ENCODE data around the gene KCNT1.

KCNT1 gene

GRCh38 chr9:135734616-135735144 lies 32.7 kb downstream of the KCNT1 start:
- peaks cover 18% of the 10 kb centered on the region for H3K27me3 ChIP-seq (ENCODE audit: insufficient read depth, low read length)
- no peak overlapping the region for H3K4me3 ChIP-seq (ENCODE audit: low read length)
- H3K9ac ChIP-seq (ENCODE audit: low read depth, low read length), result no peak overlapping the region
- peaks cover 4% of the 10 kb centered on the region; the same call in 1 of the 2 replicates for H3K9me3 ChIP-seq (ENCODE audit: insufficient read depth, low read depth, low read length)
- H3K27ac ChIP-seq (ENCODE audit: low read length), result no peak overlapping the region
- H3K36me3 ChIP-seq (ENCODE audit: insufficient read depth, low read depth, low read length), result no peaks in the 10 kb centered on the region
- no peaks in the 10 kb centered on the region; the same call in 1 of the 2 replicates for H3K4me1 ChIP-seq (ENCODE audit: insufficient read depth, low read length)

DNA sequence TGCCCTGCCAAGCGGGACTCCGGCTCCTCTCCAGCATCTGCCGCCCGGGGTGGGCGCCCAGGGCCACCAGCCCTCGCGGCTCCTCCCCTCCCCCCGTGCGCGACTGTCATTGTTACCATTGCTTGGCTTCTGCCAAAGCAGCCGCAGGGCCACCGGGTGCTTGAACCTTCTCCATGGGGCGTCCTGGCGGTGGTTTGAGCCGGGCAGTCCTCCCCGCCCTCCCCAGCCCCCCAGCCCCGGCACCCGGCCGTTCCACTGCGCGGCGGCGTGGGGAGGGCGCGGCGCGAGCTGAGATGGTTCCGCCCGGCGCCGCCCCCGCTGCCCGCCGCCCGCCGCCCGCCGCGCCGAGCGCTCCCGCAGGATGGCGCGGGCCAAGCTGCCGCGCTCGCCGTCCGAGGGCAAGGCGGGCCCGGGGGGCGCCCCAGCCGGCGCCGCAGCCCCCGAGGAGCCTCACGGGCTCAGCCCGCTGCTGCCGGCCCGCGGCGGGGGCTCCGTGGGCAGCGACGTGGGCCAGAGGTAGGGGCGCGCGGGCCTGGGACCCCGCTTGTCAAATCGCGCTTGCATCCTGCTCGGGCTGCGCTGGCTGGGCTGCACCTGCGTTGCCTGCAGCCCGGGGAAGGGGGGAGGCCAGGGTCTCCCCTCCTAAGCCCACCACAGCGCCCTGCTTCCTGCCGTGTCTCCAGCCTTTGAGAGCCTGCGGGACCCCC lies 34.4 kb downstream of the KCNT1 start:
- H3K36me3 ChIP-seq (ENCODE audit: insufficient read depth, low read depth, low read length), result no peaks in the 10 kb centered on the region
- no peak overlapping the region for H3K9ac ChIP-seq (ENCODE audit: low read depth, low read length)
- H3K27ac ChIP-seq (ENCODE audit: low read length), result no peak overlapping the region
- no peak overlapping the region for H3K4me3 ChIP-seq (ENCODE audit: low read length)
- H3K4me1 ChIP-seq (ENCODE audit: insufficient read depth, low read length), result no peaks in the 10 kb centered on the region; the same call in 1 of the 2 replicates
- H3K27me3 ChIP-seq (ENCODE audit: insufficient read depth, low read length), result peaks cover 18% of the 10 kb centered on the region
- peaks cover 3% of the 10 kb centered on the region; the same call in 1 of the 2 replicates for H3K9me3 ChIP-seq (ENCODE audit: insufficient read depth, low read depth, low read length)

GRCh38 chr9:135736979-135737839 lies 35.2 kb downstream of the KCNT1 start:
- Histone ChIP-seq H3K9me3 (ENCODE audit: insufficient read depth, low read depth, low read length) (no peaks in the 10 kb centered on the region), H3K27me3 (ENCODE audit: insufficient read depth, low read length) (peaks cover 18% of the 10 kb centered on the region), H3K9ac (ENCODE audit: low read depth, low read length) (no peak overlapping the region), H3K27ac (ENCODE audit: low read length) (no peak overlapping the region), H3K4me1 (ENCODE audit: insufficient read depth, low read length) (no peaks in the 10 kb centered on the region; the same call in 1 of the 2 replicates), H3K36me3 (ENCODE audit: insufficient read depth, low read depth, low read length) (no peaks in the 10 kb centered on the region), H3K4me3 (ENCODE audit: low read length) (no peak overlapping the region)

GRCh38 chr9:135737840-135738521 lies 36.0 kb downstream of the KCNT1 start:
- Histone ChIP-seq H3K4me1 (ENCODE audit: insufficient read depth, low read length) (no peaks in the 10 kb centered on the region; the same call in 1 of the 2 replicates), H3K36me3 (ENCODE audit: insufficient read depth, low read depth, low read length) (no peaks in the 10 kb centered on the region), H3K27me3 (ENCODE audit: insufficient read depth, low read length) (peaks cover 18% of the 10 kb centered on the region), H3K9ac (ENCODE audit: low read depth, low read length) (no peak overlapping the region), H3K9me3 (ENCODE audit: insufficient read depth, low read depth, low read length) (no peaks in the 10 kb centered on the region), H3K27ac (ENCODE audit: low read length) (no peak overlapping the region), H3K4me3 (ENCODE audit: low read length) (no peak overlapping the region)

- Histone ChIP-seq H3K27ac (ENCODE audit: low read length) (no peak overlapping the region), H3K4me3 (ENCODE audit: low read length) (no peak overlapping the region), H3K4me1 (ENCODE audit: insufficient read depth, low read length) (no peaks in the 10 kb centered on the region; the same call in 1 of the 2 replicates), H3K36me3 (ENCODE audit: insufficient read depth, low read depth, low read length) (no peaks in the 10 kb centered on the region), H3K9ac (ENCODE audit: low read depth, low read length) (no peak overlapping the region), H3K27me3 (ENCODE audit: insufficient read depth, low read length) (peaks cover 18% of the 10 kb centered on the region), H3K9me3 (ENCODE audit: insufficient read depth, low read depth, low read length) (no peaks in the 10 kb centered on the region)
Observed at GRCh38 chr9:135739271-135740220, 37.6 kb downstream of the KCNT1 start.

DNA sequence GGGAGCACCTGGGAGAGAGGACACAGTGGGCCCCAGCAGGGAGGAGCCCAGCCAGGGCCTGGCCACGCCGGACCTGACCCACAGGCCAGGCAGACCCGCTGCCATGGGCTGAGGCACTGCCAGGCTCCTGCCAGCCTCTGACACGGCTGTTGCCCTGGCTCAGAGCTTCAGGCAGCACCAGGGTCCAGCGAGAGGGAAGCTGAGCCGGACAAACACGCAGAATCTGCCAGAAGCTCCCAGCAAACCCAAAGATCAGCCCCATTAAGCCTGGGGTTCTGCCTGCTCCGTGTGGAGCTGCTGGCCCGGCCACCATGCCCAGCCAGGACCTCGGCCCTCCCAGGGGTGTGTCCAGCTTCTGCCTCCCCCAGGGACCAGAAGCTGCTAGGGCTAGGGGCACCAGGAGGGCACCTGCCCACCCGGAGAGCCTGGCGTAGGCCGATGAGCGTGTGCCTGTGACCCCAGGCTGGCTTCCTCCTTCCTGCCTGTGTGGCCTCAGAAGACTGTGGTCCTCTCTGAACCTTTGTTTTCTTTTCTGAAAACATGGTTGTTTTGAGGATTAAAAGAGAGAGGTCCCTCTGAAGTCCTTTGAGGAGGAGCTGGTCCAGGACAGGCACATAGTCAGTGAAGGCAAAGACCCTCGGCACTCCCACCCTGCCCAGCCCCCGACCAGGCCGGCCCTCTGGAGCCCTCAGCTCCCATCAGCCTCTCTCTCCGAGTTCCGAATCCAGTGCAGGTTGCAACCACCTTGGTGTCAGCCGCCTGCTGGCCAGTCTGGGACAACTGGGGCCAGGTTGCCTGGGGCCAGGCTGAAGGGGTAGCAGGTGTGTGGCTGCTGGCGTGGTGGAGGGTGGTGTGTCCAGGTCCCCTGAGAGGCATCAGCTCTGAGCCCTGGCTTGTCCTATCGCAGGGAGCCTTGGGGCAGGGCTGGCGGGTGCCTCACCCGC lies 39.6 kb downstream of the KCNT1 start:
- no peak overlapping the region for H3K27ac ChIP-seq (ENCODE audit: low read length)
- H3K27me3 ChIP-seq (ENCODE audit: insufficient read depth, low read length), result peaks cover 12% of the 10 kb centered on the region
- no peak overlapping the region for H3K9ac ChIP-seq (ENCODE audit: low read depth, low read length)
- H3K4me1 ChIP-seq (ENCODE audit: insufficient read depth, low read length), result no peaks in the 10 kb centered on the region; the same call in 1 of the 2 replicates
- no peak overlapping the region for H3K4me3 ChIP-seq (ENCODE audit: low read length)
- no peaks in the 10 kb centered on the region for H3K9me3 ChIP-seq (ENCODE audit: insufficient read depth, low read depth, low read length)
- no peaks in the 10 kb centered on the region for H3K36me3 ChIP-seq (ENCODE audit: insufficient read depth, low read depth, low read length)

- Histone ChIP-seq H3K4me3 (ENCODE audit: low read length) (no peak overlapping the region), H3K27ac (ENCODE audit: low read length) (no peak overlapping the region), H3K9ac (ENCODE audit: low read depth, low read length) (no peak overlapping the region), H3K9me3 (ENCODE audit: insufficient read depth, low read depth, low read length) (no peaks in the 10 kb centered on the region), H3K4me1 (ENCODE audit: insufficient read depth, low read length) (no peaks in the 10 kb centered on the region; the same call in 1 of the 2 replicates), H3K36me3 (ENCODE audit: insufficient read depth, low read depth, low read length) (no peaks in the 10 kb centered on the region), H3K27me3 (ENCODE audit: insufficient read depth, low read length) (no peaks in the 10 kb centered on the region)
Observed at GRCh38 chr9:135743021-135743420, 41.0 kb downstream of the KCNT1 start.

- Histone ChIP-seq H3K4me3 (ENCODE audit: low read length) (no peak overlapping the region), H3K27me3 (ENCODE audit: insufficient read depth, low read length) (no peaks in the 10 kb centered on the region), H3K36me3 (ENCODE audit: insufficient read depth, low read depth, low read length) (no peaks in the 10 kb centered on the region), H3K9ac (ENCODE audit: low read depth, low read length) (no peak overlapping the region), H3K27ac (ENCODE audit: low read length) (no peak overlapping the region), H3K4me1 (ENCODE audit: insufficient read depth, low read length) (no peaks in the 10 kb centered on the region), H3K9me3 (ENCODE audit: insufficient read depth, low read depth, low read length) (no peaks in the 10 kb centered on the region)
Observed at GRCh38 chr9:135743546-135744332, 41.8 kb downstream of the KCNT1 start.

- Histone ChIP-seq H3K4me1 (ENCODE audit: insufficient read depth, low read length) (no peaks in the 10 kb centered on the region), H3K9ac (ENCODE audit: low read depth, low read length) (no peak overlapping the region), H3K9me3 (ENCODE audit: insufficient read depth, low read depth, low read length) (no peaks in the 10 kb centered on the region), H3K36me3 (ENCODE audit: insufficient read depth, low read depth, low read length) (no peaks in the 10 kb centered on the region), H3K27me3 (ENCODE audit: insufficient read depth, low read length) (no peaks in the 10 kb centered on the region), H3K4me3 (ENCODE audit: low read length) (no peak overlapping the region), H3K27ac (ENCODE audit: low read length) (no peak overlapping the region)
Observed at GRCh38 chr9:135744333-135745070, 42.5 kb downstream of the KCNT1 start.

Measured in iPS-20b (cell line).